HepG2 (cell line): Measurements from ENCODE around the gene DOP1B. TPM values are rescaled to one million over a fixed set of nuclear protein-coding genes. Genes with fewer than 3 reads are reported as not detected.

Experiments used
- BCL6 ChIP-seq: IDR thresholded peaks from 2 replicates; pipeline ENCODE4 v1.6.1; 2016; ENCODE audit warnings: missing genetic modification reagents, missing compliant biosample characterization
- FOSL1 ChIP-seq: sonication (generic); formaldehyde crosslinking; IDR thresholded peaks from 2 replicates; pipeline ENCODE4 v1.9.0; 2021; ENCODE audit warnings: missing genetic modification reagents, borderline replicate concordance
- FOXJ3 ChIP-seq: sonication (generic); formaldehyde crosslinking; IDR thresholded peaks from 2 replicates; pipeline ENCODE4 v1.4.0; 2020; ENCODE audit warnings: missing genetic modification reagents, mild to moderate bottlenecking, borderline replicate concordance
- HNRNPH1 ChIP-seq: fragments of 200-400 bp; formaldehyde crosslinking; optimal IDR thresholded peaks from 2 replicates; pipeline ENCODE3; 2017; ENCODE audit warnings: mild to moderate bottlenecking, low read depth, low read length
- HOXA5 ChIP-seq: sonication (generic); formaldehyde crosslinking; IDR thresholded peaks from 2 replicates; pipeline ENCODE4 v1.4.0; 2020; ENCODE audit warnings: missing genetic modification reagents
- IKZF1 ChIP-seq: fragments of 450-650 bp; IDR thresholded peaks from 2 replicates; pipeline ENCODE4 v1.7.1; 2016
- MIER3 ChIP-seq: IDR thresholded peaks from 2 replicates; pipeline ENCODE4 v1.6.1; 2016; ENCODE audit warnings: missing compliant biosample characterization, borderline replicate concordance
- MXI1 ChIP-seq: IDR thresholded peaks from 3 replicates; pipeline ENCODE4 v1.6.1; 2012; ENCODE audit warnings: low read depth, low read length, inconsistent platforms, borderline replicate concordance
- ONECUT2 ChIP-seq: sonication (generic); formaldehyde crosslinking; IDR thresholded peaks from 2 replicates; pipeline ENCODE4 v1.4.0; 2020; ENCODE audit warnings: missing genetic modification reagents
- RARA ChIP-seq: IDR thresholded peaks from 2 replicates; pipeline ENCODE4 v1.6.1; 2016; ENCODE audit warnings: missing genetic modification reagents, missing compliant biosample characterization
- SOX13 ChIP-seq, 3 experiments: fragments of 450-650 bp in 1 of 3; sonication (generic) in 1 of 3; formaldehyde crosslinking in 1 of 3; IDR thresholded peaks in 2 of 3; conservative IDR thresholded peaks in 1 of 3; 2 replicates each; pipeline versions ENCODE4 v1.5.0 to v1.6.1; 2016 to 2020; ENCODE audit warnings: antibody characterized with exemption in 1 of 3, mild to moderate bottlenecking in 1 of 3, missing compliant biosample characterization in 1 of 3, missing genetic modification reagents in 1 of 3, moderate library complexity in 1 of 3
- ZNF12 ChIP-seq: sonication (generic); formaldehyde crosslinking; IDR thresholded peaks from 2 replicates; pipeline ENCODE4 v1.5.0; 2020; ENCODE audit warnings: missing genetic modification reagents
- ZNF264 ChIP-seq: sonication (generic); formaldehyde crosslinking; IDR thresholded peaks from 2 replicates; pipeline ENCODE4 v1.4.0; 2020; ENCODE audit warnings: missing genetic modification reagents
- ZNF607 ChIP-seq: sonication (generic); formaldehyde crosslinking; IDR thresholded peaks from 2 replicates; pipeline ENCODE4 v1.5.1; 2020; ENCODE audit warnings: missing genetic modification reagents, mild to moderate bottlenecking, borderline replicate concordance
- polyA plus RNA-seq, 8 experiments: library from polyadenylated mRNA; depleted of rRNA in 3 of 8; stranded (reverse) in 7 of 8; unstranded in 1 of 8; fragments of >200 nt; fragmentation: Illumina TruSeq in 4 of 8; extraction: Trizol in 4 of 8; gene quantifications; 2 replicates each; pipeline versions ENCODE4 v1.2.1 to v1.2.3, GENCODE V29; 2011 to 2016; ENCODE audit warnings: low read depth in 4 of 8, missing spikeins in 1 of 8, mixed read lengths in 1 of 8; ENCODE audit not compliant: insufficient read depth in 1 of 8
- total RNA-seq, 5 experiments: library from RNA; depleted of rRNA; stranded (reverse); fragments of >200 nt; fragmentation: Illumina TruSeq; extraction: Trizol; gene quantifications; 2 replicates each; pipeline ENCODE4 v1.2.3, GENCODE V29; 2016; ENCODE audit warnings: low read depth in 1 of 5
- TF ChIP-seq, protein P1 (sequence below): sonication (generic); formaldehyde crosslinking; IDR thresholded peaks from 2 replicates; pipeline ENCODE4 v1.5.1; 2020; ENCODE audit warnings: mild to moderate bottlenecking, missing genetic modification reagents, borderline replicate concordance

Gene DOP1B
- total and polyA plus RNA-seq, 2 of the 13 experiments (the other 11 are each of a cell fraction or from before 2014, with no cell fraction given), result 2.8 to 3.2 TPM

- no peak for TF ChIP-seq FOSL1 (CRISPR knock-in tag)
- TF ChIP-seq, protein P1, sequence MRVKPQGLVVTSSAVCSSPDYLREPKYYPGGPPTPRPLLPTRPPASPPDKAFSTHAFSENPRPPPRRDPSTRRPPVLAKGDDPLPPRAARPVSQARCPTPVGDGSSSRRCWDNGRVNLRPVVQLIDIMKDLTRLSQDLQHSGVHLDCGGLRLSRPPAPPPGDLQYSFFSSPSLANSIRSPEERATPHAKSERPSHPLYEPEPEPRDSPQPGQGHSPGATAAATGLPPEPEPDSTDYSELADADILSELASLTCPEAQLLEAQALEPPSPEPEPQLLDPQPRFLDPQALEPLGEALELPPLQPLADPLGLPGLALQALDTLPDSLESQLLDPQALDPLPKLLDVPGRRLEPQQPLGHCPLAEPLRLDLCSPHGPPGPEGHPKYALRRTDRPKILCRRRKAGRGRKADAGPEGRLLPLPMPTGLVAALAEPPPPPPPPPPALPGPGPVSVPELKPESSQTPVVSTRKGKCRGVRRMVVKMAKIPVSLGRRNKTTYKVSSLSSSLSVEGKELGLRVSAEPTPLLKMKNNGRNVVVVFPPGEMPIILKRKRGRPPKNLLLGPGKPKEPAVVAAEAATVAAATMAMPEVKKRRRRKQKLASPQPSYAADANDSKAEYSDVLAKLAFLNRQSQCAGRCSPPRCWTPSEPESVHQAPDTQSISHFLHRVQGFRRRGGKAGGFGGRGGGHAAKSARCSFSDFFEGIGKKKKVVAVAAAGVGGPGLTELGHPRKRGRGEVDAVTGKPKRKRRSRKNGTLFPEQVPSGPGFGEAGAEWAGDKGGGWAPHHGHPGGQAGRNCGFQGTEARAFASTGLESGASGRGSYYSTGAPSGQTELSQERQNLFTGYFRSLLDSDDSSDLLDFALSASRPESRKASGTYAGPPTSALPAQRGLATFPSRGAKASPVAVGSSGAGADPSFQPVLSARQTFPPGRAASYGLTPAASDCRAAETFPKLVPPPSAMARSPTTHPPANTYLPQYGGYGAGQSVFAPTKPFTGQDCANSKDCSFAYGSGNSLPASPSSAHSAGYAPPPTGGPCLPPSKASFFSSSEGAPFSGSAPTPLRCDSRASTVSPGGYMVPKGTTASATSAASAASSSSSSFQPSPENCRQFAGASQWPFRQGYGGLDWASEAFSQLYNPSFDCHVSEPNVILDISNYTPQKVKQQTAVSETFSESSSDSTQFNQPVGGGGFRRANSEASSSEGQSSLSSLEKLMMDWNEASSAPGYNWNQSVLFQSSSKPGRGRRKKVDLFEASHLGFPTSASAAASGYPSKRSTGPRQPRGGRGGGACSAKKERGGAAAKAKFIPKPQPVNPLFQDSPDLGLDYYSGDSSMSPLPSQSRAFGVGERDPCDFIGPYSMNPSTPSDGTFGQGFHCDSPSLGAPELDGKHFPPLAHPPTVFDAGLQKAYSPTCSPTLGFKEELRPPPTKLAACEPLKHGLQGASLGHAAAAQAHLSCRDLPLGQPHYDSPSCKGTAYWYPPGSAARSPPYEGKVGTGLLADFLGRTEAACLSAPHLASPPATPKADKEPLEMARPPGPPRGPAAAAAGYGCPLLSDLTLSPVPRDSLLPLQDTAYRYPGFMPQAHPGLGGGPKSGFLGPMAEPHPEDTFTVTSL, result peak; percentile 64; the same call in 1 of the 2 replicates
- TF ChIP-seq FOXJ3 (CRISPR knock-in tag), result peak; percentile 78
- TF ChIP-seq ZNF607 (CRISPR knock-in tag), result 0 out of 2 replicates have a peak, but pooled peaks have one; percentile 44
- TF ChIP-seq HNRNPH1, result no peak
- 0 out of 2 replicates have a peak, but pooled peaks have one; percentile 18 for TF ChIP-seq SOX13 (IDR thresholded peaks at IDR 0.05)
- TF ChIP-seq SOX13 (CRISPR knock-in tag; conservative IDR thresholded peaks at IDR 0.05 in 1 of 2, IDR thresholded peaks at IDR 0.05 in 1 of 2), result peak in 1 of 2 experiments; percentile 50; a peak in 1 of 4 replicates
- TF ChIP-seq HOXA5, result 0 out of 2 replicates have a peak, but pooled peaks have one; percentile 22
- 0 out of 2 replicates have a peak, but pooled peaks have one; percentile 13 for TF ChIP-seq ONECUT2 (CRISPR knock-in tag)
- TF ChIP-seq MXI1, result peak; percentile 75; the same call in 1 of the 3 replicates
- no peak for TF ChIP-seq ZNF12 (CRISPR knock-in tag)
- peak; percentile 64 for TF ChIP-seq RARA
- TF ChIP-seq BCL6, result peak; percentile 58
- no peak for TF ChIP-seq IKZF1
- peak; percentile 41; the same call in 1 of the 2 replicates for TF ChIP-seq MIER3
- TF ChIP-seq ZNF264 (CRISPR knock-in tag), result peak; percentile 50; the same call in 1 of the 2 replicates
Measured at GRCh38 chr21:36163750-36164741, 7.4 kb downstream of the DOP1B start (continued).
